Duodenal mucosa (tissue), 2 donors: ENCODE measurements around the gene IL1RAPL2.
"Not testable (repeated sequence)": the region's sequence is repeated elsewhere in the genome, so short reads cannot be mapped to it uniquely, and the experiment has no call there.

Experiments used
- H3K27ac ChIP-seq: one replicate; pipeline ENCODE4 v1.7.0; 2013; ENCODE audit warnings: low read depth, low read length
- H3K27me3 ChIP-seq, 2 donors: one replicate each; pipeline ENCODE4 v1.7.0; 2013; ENCODE audit warnings: low read length in 2 of 2, control low read depth in 1 of 2; ENCODE audit not compliant: insufficient read depth in 2 of 2, control insufficient read depth in 1 of 2
- H3K36me3 ChIP-seq, 2 donors: one replicate each; pipeline ENCODE4 v1.7.0; 2013; ENCODE audit warnings: low read length in 2 of 2, control low read depth in 1 of 2; ENCODE audit not compliant: insufficient read depth in 2 of 2, control insufficient read depth in 1 of 2
- H3K4me1 ChIP-seq, 2 donors: one replicate each; pipeline ENCODE4 v1.7.0; 2013; ENCODE audit warnings: low read length in 2 of 2, control low read depth in 1 of 2; ENCODE audit not compliant: insufficient read depth in 2 of 2, control insufficient read depth in 1 of 2
- H3K4me3 ChIP-seq, 2 donors: one replicate each; pipeline ENCODE4 v1.7.0; 2013; ENCODE audit warnings: low read length in 2 of 2, low read depth in 1 of 2
- H3K9ac ChIP-seq, 2 donors: one replicate each; pipeline ENCODE4 v1.7.0; 2013; ENCODE audit warnings: low read length in 2 of 2, low read depth in 1 of 2
- H3K9me3 ChIP-seq, 2 donors: one replicate each; pipeline ENCODE4 v1.7.0; 2013; ENCODE audit warnings: low read length in 2 of 2, control low read depth in 1 of 2; ENCODE audit not compliant: control insufficient read depth in 1 of 2

IL1RAPL2 gene

DNA sequence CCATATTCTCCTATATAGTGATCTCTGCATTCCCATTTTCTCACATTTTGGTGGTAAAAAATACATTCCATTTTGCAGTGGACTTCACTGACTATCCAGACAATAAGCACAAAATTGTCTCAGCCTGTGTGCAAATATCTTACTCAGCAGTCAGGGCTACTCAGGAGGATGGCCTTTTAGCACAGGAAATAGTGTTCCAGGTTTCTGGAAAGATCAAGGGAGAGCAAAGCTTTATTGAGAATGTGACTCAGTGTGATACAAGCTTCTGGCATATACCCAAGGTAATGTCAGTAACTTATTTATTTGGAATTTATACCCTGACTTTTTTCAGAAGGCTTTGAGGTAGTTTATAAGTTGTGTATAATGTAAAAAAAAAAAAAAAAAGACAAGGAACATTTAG is 421.1 kb downstream of the IL1RAPL2 start:
- Histone ChIP-seq H3K27ac (no peak overlapping the region), H3K36me3 (no peaks in the 10 kb centered on the region), H3K9ac (no peak overlapping the region), H3K4me1 (no peaks in the 10 kb centered on the region), H3K27me3 (no peaks in the 10 kb centered on the region), H3K4me3 (no peak overlapping the region), H3K9me3 (no peaks in the 10 kb centered on the region)

DNA sequence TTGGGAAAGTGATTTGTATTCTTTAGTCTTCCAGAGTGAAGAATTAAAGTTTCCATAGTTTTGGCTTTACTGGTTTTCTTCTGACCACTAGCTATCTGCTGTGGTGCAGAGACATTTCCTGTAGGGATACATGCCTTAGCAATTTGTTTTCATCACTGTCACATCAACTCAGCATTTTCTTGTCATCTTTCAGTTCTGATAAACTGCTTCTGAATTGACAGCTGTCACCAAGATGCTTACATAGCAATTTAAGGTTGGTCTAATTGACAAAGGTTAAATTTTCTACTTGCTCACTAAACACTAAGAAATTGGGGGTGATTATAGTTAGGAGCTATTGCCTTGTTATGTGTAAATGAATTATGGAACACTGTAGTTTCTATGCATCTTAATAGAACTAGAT is 422.0 kb downstream of the IL1RAPL2 start:
- H3K27me3 ChIP-seq = no peaks in the 10 kb centered on the region
- H3K4me3 ChIP-seq = no peak overlapping the region
- H3K9me3 ChIP-seq = no peaks in the 10 kb centered on the region
- no peak overlapping the region for H3K9ac ChIP-seq
- no peak overlapping the region for H3K27ac ChIP-seq
- no peaks in the 10 kb centered on the region for H3K36me3 ChIP-seq
- H3K4me1 ChIP-seq = no peaks in the 10 kb centered on the region

DNA sequence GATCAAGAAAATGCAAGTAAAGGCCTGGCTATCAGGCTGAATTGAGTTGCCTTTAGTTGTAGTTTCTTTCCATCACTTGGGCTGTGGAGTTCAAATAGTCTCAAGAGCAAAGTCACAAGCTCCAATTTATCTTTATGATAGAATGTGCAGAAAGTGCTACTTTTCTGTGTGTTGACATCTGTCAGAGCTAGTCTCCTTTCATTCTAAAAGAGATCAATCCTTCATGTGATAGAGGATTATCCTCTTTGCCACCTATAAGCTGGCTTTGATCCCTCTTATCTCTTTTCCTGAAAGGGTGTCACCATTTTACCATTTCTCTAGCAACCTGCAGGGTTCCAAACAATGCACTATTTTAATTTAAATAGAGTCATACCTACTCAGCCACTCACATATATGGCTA is 429.5 kb downstream of the IL1RAPL2 start:
- Histone ChIP-seq H3K4me3 (no peak overlapping the region), H3K9ac (no peak overlapping the region), H3K9me3 (no peaks in the 10 kb centered on the region), H3K27me3 (no peaks in the 10 kb centered on the region), H3K4me1 (no peaks in the 10 kb centered on the region), H3K27ac (no peak overlapping the region), H3K36me3 (no peaks in the 10 kb centered on the region)

DNA sequence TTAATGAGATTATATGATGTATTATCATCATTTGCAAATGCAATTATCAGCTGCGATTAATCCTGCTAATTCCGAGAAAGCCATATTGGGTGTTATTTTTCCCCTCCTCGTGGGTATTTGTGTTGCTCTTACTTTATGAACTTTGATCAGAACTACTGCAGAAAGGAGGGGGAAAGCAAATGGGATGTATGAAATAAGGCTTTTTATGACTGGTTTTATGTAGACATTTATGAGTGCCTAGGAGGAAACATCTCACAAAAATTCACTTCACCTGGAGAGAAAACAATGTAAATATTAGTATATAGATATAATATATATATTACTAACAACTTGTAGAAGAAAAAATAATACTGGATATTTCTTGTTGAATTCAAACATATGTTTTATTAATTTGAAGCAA is 440.1 kb downstream of the IL1RAPL2 start:
- H3K4me3 ChIP-seq = no peak overlapping the region
- no peak overlapping the region for H3K27ac ChIP-seq
- no peaks in the 10 kb centered on the region for H3K36me3 ChIP-seq
- no peaks in the 10 kb centered on the region for H3K4me1 ChIP-seq
- no peaks in the 10 kb centered on the region for H3K9me3 ChIP-seq
- no peak overlapping the region for H3K9ac ChIP-seq
- H3K27me3 ChIP-seq = no peaks in the 10 kb centered on the region

DNA sequence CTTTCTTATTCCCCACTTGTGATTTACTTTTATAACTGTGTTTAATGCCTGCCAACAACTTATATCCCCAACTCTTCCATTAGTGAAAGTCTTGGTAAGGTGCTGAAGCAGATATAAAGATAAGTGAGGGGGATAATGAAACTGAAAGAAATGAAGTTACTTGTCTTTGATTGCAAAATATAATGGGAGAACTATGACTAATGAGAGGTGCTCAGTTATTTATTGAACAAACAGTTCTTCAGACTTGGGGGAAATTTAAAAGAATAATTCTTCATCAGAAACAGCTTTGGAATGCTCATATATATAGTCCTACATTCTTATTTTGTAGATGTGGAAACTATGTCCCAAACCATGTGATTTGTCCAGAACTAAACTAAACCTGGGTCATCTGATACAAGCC is 441.0 kb downstream of the IL1RAPL2 start:
- Histone ChIP-seq H3K9ac (no peak overlapping the region), H3K4me3 (no peak overlapping the region), H3K9me3 (no peaks in the 10 kb centered on the region), H3K4me1 (no peaks in the 10 kb centered on the region), H3K27ac (no peak overlapping the region), H3K27me3 (no peaks in the 10 kb centered on the region), H3K36me3 (no peaks in the 10 kb centered on the region)

DNA sequence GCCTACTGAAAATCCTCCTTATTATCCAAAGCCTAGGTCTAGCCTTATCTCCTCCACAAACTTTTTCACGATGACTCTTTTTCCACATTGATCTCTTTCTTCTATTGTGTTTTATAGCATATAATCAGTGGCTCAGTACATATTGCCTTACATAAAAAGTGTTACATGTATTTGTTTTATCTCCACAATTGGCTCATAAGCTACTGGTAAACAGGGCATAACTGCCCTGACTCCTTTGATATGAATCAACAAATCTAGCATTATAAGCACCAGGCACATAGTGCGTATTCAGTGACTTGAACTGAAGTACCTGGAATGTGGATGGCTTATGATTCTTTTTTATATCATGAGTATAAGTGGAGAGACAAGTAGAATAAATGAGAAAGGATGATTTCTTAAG is 447.7 kb downstream of the IL1RAPL2 start:
- Histone ChIP-seq H3K9ac (no peak overlapping the region), H3K4me3 (no peak overlapping the region), H3K4me1 (no peaks in the 10 kb centered on the region), H3K27ac (no peak overlapping the region), H3K9me3 (no peaks in the 10 kb centered on the region), H3K27me3 (no peaks in the 10 kb centered on the region), H3K36me3 (no peaks in the 10 kb centered on the region)

DNA sequence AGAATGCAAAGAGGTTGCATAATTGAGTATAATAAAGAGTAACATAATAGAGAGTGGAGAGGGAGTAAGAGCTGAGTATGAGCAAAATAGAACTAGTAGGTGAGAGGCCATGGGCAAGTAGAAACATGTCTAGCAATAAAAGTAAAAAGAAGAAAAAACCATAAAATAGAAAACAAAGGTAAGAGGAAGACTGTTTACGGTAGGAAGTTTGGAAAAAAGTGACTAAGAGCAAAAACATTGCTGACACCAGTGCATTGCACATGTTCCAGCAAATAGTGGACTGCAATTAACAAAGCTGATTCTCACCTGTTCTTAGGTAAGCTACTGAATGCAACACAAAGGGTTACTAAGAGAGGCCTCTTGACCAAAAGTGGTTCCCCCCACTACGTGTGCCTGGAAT is 451.6 kb downstream of the IL1RAPL2 start:
- H3K27ac ChIP-seq = no peak overlapping the region
- no peaks in the 10 kb centered on the region for H3K27me3 ChIP-seq
- no peaks in the 10 kb centered on the region for H3K36me3 ChIP-seq
- no peaks in the 10 kb centered on the region for H3K4me1 ChIP-seq
- H3K9ac ChIP-seq = no peak overlapping the region
- no peaks in the 10 kb centered on the region for H3K9me3 ChIP-seq
- H3K4me3 ChIP-seq = no peak overlapping the region

DNA sequence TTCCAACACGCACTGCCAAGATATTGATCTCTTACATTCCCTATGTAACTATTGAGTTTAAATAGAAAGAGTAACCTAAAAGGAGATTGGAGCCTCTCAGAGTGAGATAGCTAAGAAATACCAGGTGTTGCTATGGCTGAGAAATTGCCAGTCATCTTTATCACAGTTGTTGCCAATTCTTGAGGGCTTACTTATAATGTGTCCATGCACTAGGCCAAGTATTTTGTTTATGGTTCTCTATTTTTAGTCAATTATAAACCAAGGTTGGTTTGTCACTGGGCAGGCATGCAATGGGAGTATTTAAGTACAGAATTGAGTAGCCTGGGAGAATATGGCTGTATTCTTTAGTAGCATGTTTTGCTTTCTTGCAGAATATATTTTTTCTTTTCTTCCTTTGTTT is 452.9 kb downstream of the IL1RAPL2 start:
- no peaks in the 10 kb centered on the region for H3K9me3 ChIP-seq
- no peak overlapping the region for H3K4me3 ChIP-seq
- H3K27me3 ChIP-seq = no peaks in the 10 kb centered on the region
- no peaks in the 10 kb centered on the region for H3K36me3 ChIP-seq
- H3K27ac ChIP-seq = no peak overlapping the region
- no peaks in the 10 kb centered on the region for H3K4me1 ChIP-seq
- no peak overlapping the region for H3K9ac ChIP-seq

DNA sequence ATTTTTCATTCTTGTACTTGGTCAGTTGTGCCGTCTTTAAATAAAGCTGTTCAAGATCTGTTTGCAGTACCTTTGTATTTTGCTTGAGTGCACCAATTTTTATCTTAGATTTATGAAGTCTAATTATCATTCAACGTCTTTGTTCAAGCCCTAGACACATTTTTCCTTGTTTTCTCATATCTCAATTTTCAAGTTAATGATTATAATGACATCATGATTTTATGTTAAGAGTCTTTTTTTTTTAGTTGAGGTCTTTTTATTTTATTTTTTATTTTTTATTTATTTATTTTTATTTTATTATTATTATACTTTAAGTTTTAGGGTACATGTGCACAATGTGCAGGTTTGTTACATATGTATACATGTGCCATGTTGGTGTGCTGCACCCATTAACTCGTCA is 463.0 kb downstream of the IL1RAPL2 start:
- H3K27ac ChIP-seq, H3K36me3 ChIP-seq, H3K4me1 ChIP-seq, H3K9me3 ChIP-seq, H3K4me3 ChIP-seq, H3K9ac ChIP-seq, H3K27me3 ChIP-seq: not testable (repeated sequence)

DNA sequence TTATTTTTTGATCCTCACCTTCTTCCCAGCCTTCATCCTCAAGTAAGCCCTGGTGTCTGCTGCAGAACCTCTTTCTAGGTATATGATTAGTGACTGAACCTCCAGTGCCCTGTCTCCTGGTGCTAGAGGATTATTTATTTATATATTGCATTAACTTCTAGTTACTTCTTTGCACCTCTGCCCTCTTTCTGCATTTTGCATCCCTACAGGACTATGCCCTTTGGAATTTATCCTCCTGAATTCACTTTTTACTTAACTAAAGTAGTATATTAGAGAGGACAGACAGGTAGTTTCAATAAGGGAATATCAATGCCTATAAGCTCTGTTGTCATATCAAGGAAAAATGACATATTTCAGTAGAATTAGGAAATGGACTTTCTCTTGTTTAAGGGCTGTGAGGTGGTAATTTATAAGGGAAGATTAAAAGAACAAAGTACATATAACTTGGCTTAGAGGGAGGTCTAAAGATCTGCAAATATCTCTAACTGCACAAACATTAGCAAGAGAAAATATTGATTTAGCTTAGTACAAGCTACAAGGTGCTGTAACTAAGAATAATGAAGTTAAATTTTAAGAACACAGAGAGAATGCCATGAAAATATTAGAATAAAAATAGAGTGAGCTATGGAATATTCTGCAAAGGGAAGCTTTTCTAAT is 472.8 kb downstream of the IL1RAPL2 start:
- Histone ChIP-seq H3K9me3 (no peaks in the 10 kb centered on the region), H3K27me3 (no peaks in the 10 kb centered on the region), H3K4me3 (no peak overlapping the region), H3K27ac (no peak overlapping the region), H3K4me1 (no peaks in the 10 kb centered on the region), H3K9ac (no peak overlapping the region), H3K36me3 (no peaks in the 10 kb centered on the region)

DNA sequence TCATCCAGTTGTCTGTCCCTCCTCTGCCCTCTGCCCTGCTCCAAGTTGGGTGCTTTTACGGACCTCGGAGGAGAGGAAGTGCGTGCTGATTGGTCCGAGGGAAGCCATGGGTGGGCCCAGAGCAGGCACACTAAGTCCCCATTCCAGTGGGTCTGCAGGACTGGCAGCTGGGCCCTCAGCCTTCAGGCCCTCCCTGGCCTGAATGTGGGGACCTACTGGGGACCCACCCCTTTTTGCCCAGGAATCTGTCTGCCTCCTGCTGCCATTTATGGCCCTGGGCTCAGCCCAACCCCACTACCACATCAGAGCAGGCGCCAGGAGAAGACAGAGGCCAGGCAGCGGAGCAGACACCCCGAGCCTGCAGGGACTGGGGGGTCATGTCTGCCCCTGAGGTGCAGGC is 484.9 kb downstream of the IL1RAPL2 start:
- no peaks in the 10 kb centered on the region for H3K27me3 ChIP-seq
- no peaks in the 10 kb centered on the region for H3K36me3 ChIP-seq
- H3K9ac ChIP-seq = no peak overlapping the region
- no peaks in the 10 kb centered on the region for H3K4me1 ChIP-seq
- no peak overlapping the region for H3K27ac ChIP-seq
- H3K9me3 ChIP-seq = no peaks in the 10 kb centered on the region
- H3K4me3 ChIP-seq = no peak overlapping the region
